ENCODE results near the gene CPED1.

CPED1 gene

DNA sequence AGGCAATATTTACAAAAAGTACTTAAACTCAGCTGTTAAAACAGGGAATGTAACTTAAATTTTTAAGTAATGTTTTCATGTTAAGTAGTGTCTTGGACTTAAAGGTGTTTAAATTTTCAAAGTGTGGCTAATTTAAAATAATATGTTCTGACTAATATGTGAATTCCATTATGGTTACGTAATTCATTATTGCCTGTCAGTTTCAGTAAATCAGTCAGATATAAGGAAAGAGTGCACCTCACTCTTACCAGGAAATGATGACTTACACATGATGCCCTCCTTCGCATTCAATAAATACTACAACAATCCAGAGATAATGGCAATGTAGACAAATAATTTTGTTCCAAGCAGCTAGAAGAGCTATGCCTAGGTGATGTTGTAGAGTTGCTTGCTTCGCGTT is 271.3 kb downstream of the CPED1 start:
- DNase-seq (ENCODE audit: low spot score): no peak

DNA sequence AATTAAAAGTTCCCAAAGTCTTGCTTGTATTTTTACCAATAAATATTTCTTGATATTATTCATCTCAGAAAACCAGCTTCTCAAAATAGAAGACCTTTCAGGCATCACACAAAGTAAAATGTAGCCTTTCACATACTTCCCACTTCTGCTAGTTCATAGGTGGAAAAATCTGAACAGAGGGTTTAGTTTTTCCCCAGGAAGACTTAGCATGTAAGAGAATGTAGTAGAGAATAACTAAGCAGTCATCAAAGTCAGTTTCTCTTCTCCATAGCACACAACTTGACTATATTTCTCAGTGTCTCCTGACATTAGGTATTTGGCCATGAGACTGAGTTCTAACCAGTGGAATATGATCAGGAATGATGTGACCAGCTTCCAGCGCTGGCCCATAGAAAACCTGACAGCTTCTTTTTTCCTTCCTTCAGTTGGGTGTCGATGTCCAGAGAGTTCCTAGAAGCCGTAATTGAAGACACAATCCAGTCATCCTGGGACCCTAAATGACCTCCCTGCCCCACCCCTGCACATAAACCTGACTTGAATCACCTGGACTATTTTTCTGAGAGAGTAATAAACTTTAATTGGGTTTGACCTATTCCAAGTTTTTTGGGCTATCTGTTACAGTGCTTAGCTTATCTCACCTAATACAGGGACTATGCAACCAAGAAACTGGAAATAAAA is 272.8 kb downstream of the CPED1 start:
- DNase-seq (ENCODE audit: low spot score): no peak

DNA sequence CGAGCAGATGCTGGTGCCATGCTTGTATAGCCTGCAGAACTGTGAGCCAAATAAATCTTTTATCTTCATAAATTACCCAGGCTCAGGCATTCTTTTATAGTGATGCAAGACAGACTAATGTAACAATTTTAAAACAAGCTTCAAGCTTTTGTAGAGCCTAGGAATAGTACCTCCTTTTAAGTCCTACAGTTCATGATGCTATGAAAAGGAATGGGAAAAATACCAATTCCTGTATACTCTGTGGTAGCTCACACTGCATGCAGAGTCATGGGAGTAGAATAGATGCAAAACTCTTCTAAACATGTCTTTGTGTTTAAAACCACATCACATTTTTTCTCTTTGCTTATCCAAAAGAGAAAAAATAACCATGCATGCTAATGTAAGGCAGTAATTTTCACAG is 273.7 kb downstream of the CPED1 start:
- no peak for DNase-seq (ENCODE audit: low spot score)

DNA sequence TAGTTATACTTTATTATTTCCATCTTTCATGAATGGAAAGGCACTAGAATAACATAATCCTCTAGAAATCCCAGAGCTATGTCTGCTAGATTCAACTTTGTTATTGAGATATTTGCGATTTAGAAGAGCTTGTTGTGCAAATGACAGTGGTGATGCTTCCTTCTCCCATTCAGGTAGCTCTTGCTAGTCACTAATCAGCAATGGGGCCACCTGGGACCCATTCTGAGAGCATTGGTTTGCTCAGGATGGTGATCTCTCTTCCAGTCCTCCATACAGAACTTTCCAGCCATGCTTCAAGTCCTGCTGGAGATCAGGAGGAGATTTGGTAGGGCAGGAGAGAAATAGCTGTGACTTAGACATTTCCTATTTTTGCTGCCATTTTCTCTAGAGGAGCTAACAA is 274.5 kb downstream of the CPED1 start:
- no peak for DNase-seq (ENCODE audit: low spot score)

DNA sequence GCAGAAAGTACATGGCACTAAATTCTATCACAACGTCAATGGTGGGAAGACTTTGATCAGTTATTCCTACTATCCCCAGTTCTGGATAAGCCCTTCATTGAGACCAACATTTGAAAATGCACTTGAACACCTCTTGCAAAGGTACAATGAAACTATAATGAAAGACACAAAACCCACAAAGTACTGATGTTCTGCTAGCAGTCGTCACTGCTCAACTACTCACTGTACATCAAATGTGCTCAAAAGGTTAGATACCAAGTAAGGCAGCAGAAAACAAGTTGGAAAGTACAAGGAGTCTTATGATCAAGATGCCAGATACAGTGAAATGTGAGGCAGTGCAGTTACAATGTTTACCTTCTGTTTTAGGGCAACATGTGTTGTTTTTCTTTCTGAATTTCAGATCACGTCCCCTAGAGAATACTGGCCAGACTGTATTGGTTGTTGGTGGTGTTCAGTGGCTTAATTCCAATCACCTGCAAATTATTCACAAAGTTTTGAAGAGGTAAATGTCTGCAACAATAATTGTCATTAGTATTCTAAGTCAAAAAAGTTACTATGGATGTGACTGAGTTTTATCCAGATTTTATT is 277.9 kb downstream of the CPED1 start:
- no peak for DNase-seq (ENCODE audit: low spot score)

DNA sequence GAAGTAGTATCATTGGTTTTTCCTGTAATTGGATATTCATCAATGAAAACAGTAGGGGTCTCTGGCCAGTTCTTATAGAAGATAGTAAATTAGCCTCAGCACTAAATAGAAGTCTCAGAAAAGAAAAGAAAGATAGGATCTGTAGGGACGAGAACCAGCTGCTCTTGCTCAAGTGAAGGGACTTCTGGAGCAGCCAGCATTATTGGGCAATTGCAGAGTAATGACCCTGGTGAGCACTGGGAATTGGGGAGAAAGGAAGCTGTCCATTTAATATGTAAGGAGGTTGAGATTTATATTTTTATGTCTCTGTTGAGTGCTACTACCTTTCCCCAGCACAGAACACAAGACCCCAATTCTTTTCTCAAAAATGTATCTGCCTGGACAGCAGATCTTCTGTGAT is 279.1 kb downstream of the CPED1 start:
- no peak for DNase-seq (ENCODE audit: low spot score)

DNA sequence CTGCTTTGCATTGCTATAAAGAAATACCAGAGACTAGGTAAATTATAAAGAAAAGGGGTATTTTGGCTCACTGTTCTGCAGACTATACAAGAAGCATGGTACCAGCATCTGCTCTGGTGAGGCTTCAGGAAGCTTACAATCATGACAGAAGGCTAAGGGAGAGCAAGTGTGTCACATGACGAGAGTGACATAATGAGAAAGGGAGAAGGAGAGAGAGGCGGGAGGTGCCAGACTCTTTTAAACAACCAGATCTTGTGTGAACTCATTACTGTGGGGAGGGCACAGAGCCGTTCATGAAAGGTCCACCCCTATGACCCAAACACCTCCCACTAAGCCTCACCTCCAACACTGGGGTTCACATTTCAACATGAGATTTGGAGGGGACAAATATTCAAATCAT is 281.3 kb downstream of the CPED1 start:
- DNase-seq (ENCODE audit: low spot score): no peak

DNA sequence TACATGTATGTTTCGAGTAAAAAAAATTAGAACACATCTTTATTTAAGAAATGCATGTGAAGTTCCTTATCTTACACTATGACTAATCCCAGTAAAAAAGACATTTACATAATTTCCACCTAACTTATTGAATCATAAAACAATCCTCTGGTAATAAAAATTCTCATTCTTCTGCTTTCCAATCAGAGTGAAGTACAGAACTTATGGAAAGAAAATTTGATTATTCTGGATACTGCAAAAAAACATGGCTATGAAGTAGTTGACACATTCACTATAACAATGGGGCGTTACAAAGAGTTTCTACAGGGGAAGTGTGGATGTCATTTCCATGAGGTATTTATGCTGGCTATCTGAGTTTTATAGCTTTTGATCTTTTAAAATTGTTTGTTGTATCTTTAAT is 282.6 kb downstream of the CPED1 start:
- DNase-seq (ENCODE audit: low spot score): no peak

DNA sequence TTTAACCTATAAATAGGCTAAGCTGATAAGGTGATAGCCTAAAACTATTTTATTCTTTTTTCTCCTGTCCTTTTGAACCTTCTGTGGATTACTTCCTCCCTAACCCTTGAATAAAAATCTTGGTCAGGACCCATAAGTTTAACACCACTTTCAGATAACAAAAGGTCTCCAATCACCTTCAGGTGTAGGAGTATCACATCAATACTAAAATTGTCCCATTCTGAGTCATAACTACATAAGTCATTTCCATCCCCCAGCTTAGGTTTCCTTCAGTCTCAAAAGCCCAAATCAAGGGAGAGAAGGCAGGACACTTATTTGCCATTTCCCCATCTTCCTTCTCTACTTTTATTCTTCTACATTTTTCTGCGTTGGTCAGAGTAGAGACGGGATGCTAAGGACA is 283.4 kb downstream of the CPED1 start:
- DNase-seq (ENCODE audit: low spot score): no peak

DNA sequence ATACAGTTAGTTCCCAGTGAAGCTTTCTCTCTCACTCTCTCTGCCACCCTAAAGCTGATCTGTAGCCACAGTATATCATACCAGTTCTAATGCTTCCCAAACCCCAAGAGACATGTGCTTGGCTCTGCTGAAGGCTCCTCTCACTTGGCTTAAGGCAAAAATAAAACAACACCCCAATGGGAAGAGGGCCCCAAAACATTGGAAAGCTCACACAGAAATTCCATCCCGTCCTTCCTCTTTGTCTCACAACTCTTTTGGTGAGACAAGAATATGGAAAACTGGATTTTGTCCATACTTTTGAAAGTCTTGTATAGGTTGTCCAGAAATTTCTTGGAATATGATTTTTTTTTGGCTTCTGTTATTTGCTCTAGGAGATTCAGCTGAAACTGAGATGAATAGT is 284.2 kb downstream of the CPED1 start:
- no peak for DNase-seq (ENCODE audit: low spot score)

DNA sequence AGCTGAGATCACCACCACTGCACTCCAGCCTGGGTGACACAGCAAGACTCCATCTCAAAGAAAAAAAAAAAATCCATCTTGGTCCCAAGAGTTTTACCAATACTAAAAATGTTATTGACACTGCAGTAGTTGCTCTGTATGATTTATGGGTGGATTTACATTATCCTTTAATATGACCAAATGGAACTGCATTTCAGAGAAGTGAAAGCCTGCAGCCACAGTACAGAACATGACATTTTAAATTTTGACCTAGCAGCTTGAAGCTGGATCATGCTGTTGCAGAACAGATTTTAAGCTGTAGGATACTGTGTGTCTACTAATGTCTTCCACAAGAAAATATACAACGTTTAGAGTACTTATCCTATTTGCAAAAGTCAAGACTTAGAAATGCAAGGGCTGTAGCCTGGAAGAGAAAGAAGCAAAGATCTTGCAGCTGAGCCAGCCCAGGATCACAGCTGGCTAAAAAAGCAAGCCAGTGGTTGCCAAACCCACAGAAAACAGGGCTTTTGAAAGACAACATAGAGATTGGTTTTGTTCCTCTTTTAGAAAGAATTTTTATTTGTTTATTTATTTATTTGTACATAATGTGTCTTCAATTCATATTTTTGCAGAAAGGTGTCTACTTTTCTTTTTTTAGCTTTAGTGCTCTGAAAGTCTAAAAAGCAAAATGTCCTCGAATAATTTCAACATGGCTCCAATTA is 285.1 kb downstream of the CPED1 start:
- peak; percentile 8 for DNase-seq (ENCODE audit: low spot score)

DNA sequence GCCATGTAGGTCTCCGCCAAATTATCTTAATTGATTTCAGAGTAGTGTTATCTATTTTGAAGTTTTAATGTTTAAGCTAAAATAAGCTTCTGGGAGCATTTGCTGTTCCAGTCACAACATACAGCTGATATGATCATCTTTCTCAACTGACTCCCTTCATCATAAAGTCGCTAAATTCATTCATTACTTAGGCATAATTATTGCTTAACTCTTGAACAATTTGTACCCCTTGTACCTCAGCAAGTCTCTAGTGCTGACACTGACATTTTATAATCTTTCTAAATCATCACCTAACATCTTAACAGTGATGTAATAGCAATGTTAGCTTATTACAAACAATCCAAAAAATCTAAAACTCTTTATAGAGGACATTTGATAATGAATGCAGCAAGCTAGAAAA is 286.0 kb downstream of the CPED1 start:
- no peak for DNase-seq (ENCODE audit: low spot score)

DNA sequence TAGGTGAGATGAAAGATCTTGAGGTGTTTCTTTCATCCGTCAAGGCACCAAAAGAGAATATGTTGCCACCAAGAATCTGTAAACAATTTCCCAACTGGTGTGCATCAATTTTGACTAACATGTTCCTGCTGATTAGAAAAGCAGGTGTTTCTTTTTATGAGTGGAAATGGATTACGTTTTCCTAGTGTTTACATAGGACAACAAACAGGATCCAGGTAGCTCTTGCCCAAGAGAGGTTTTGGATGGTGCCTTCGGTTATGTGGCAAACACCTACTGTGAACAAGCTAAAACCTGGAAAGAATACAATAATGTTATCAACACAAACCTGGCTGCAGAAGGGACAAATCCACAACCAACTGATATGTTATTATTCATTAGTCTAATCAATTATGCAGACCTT is 286.7 kb downstream of the CPED1 start:
- no peak for DNase-seq (ENCODE audit: low spot score)

DNA sequence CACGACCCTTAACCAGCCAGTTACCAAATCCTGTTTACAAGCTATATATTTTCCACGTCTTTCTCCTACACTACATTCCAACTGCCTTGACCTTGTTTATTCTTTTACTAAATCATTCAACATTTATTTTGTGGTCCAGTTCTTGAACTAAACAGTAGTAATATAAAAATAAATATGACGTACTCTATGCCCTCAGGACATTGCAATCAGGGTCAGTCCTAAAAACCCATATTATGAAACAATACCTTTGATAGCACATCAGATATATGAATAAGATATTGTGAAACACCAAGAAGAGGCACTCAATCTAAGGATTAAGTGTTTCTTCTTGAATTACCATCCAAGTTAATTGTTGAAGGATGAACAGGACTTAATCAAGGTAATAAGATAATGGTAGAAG is 287.8 kb downstream of the CPED1 start:
- DNase-seq (ENCODE audit: low spot score): no peak

DNA sequence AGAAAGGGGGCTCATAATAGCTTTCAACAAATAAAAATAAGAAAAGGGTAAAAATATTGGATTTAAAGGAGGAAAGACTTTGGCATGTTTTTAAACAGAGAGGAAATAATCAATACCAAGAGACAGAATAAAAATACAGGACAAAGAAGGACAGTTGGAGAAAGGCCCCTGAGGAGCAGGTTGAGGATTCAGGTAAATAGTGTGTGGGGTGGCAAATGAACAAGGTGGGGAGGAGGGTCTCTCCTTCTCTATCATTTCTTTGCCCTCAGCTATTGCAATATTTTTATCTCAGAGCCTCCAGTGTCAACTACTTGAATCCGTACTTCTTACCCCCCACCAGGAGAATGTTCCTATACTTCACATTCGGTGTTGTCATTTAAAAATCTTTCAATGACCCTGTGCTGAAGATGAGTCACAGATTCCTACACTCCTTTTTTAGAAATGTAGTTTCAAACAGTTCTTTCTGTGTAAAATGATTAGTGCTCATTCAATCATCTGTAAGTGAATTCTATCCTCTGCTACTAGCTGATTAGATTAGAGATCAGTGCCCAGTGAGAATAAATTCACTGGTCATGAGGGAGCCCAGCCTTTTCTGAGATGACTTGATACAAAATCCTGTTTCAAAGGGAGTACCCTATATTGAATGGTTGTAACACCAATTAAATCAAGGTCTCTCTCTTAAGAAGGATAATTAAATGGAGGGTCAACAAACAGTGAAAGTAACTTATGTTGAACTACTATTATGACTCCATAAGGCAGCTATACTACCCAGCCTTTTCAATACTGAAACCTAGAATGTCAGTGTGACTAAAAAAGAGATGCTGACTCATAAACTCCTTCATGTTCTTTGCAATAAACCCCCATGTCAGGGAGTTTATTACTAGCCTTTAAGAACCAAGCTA is 289.9 kb downstream of the CPED1 start:
- DNase-seq (ENCODE audit: low spot score): no peak

DNA sequence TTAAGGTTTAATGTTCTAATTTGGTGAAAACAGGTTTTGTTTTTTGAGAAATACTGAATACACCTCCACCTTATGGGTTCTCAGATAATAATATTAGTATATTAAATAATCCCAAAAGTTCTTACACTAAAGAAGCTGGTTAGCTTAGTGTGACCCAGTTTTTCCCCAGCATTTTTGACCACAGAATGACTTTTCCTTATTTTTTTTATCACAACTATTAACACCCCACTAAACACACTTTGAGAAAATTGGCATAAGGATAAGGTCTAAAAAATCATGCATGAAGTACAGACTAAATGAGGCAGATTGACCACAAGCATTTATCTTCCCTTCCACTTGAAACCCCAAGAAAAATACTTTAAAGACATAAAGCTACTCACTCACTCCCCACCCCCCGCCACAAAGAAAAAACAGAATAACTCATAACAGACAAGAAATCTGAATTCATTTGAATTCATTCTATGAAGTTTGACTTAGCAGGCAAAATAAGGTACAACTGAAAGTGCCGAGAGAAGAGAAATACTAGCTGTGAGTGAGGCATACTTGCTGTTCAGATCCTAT is 290.6 kb downstream of the CPED1 start:
- no peak for DNase-seq (ENCODE audit: low spot score)

DNA sequence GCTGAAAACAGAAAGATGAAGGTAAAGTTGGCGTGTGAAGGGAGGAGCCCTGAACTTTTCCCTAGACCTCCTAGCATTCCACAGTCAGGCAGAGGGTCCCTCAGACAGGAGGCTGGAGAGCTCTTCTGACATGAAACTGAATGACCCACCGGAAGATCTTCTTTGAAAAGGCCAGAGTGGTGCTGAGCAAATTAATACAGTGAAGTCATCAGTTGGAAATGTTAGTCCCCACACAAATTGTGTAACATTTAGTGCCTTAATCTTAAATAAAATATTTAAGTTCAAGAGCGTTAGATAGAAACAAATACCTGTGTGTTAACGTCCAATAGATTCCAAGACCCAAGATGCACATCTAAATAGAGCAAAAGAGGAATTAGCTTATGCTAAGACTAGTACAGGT is 291.3 kb downstream of the CPED1 start:
- no peak for DNase-seq (ENCODE audit: low spot score)

DNA sequence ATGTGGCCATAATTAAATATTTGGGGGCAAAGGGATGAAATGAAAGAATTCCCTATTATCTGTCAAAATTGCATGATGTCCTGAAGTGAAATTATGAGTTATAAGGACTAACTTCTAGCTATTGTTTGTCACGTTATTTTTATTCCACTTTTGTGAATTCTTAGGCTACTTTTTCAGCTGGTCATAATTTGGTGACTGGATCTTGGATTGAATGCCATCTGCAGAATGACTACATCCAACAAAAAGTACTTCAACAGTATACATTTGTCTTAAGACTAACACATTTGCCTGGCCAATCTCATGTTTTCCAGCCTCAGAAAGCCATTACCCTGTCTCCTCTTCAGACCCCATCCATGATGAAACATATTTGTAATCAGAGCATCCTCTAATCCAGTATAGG is 292.1 kb downstream of the CPED1 start:
- DNase-seq (ENCODE audit: low spot score): no peak

DNA sequence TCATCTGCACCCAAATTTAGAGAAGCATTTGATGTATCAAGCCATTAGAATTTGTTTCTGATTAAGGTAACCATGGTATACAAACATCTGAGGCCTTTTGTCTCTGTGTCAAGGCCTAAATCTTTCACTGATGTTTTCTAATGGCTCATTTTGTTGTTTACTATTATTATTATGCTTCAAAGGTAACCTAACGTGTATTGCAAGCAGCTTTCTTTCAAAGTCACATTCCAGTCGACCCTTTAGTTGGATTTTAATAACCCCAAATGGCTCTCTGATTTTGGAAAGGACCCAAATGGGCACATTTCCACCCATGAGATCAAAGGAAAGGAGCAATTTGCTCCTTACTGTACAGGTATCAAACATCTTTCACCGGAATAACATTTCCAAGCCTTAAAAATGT is 293.6 kb downstream of the CPED1 start:
- no peak for DNase-seq (ENCODE audit: low spot score)

DNA sequence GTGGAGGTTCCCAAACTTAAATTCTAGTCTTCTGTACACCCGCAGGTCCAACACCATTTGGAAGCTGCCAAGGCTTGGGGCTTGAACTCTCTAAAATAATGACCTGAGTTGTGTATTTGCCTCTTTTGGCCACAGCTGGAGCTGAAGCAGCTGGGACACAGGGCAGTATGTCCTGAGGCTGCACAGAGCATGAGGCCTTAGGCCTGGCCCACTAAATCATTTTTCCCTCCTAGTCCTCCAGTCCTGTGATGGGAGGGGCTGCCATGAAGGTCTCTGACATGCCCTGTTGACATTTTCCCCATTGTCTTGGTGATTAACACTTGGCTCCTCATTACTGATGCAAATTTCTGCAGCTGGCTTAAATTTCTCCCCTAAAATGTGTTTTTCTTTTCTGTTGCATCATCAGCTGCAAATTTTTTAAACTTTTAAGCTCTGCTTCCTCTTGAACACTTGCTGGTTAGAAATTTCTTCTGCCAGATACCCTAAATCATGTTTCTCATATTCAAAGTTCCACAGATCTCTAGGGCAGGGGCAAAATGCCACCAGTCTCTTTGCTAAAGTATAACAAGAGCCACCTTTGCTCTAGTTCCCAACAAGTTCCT is 296.7 kb downstream of the CPED1 start:
- no peak for DNase-seq (ENCODE audit: low spot score)

DNA sequence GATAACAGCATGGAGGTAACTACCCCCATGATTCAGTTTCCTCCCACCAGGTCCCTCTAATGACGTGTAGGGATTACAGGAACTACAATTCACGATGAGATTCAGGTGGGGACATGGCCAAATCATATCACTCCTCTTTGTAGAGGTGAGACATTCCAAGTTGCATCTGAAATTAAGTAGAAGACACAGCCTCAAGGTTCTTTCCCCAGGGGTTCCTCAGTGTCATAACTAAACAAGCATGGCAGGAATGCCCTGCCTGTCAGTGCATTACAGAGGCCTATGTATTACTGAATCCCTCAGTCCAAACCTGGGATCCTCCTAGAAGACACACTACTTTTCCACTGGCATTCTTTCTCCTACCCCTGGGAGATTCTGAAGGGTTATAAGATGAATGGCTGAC is 297.7 kb downstream of the CPED1 start:
- no peak for DNase-seq (ENCODE audit: low spot score)
